OCI-LY7 (cell line): ENCODE data around the gene PPIL6. TPM values are rescaled to one million over a fixed set of nuclear protein-coding genes. Genes with fewer than 3 reads are reported as not detected.

ENCODE experiments used
- BruUV-seq: library from RNA; stranded (reverse); fragments of 400-500 nt; replicated peaks from 2 replicates; lab custom pipeline; 2021; lab: Mats Ljungman, UMichigan
- CTCF ChIA-PET: fragments of 300-600 bp; sonication (Branson Sonifier 250); formaldehyde crosslinking; loops from one replicate; lab custom pipeline; 2022; ENCODE audit warnings: antibody characterized with exemption; ENCODE audit not compliant: unreplicated experiment; lab: Charles Lee
- POLR2A ChIA-PET: fragments of 300-600 bp; sonication (Branson Sonifier 250); formaldehyde crosslinking; loops from one replicate; lab custom pipeline; 2022; ENCODE audit warnings: antibody characterized with exemption; lab: Charles Lee
- DNase-seq: peaks from one replicate; pipeline ENCODE4 v3.0.0-alpha.2; 2015; ENCODE audit warnings: low spot score
- H2AFZ ChIP-seq: fragments of 200-600 bp; sonication (generic), shearing (Covaris generic); 2 replicates; pipeline ENCODE4 v1.6.1; 2014; ENCODE audit warnings: mild to moderate bottlenecking, antibody characterized with exemption, low read length, moderate library complexity
- H3K27ac ChIP-seq: fragments of 200-600 bp; sonication (generic); 2 replicates; pipeline ENCODE4 v1.5.1; 2014; ENCODE audit warnings: mixed run types, low read depth, mild to moderate bottlenecking, moderate library complexity, low read length, inconsistent platforms; ENCODE audit not compliant: poor library complexity, severe bottlenecking
- H3K36me3 ChIP-seq: fragments of 200-600 bp; sonication (generic); 2 replicates; pipeline ENCODE4 v1.6.1; 2014; ENCODE audit warnings: mild to moderate bottlenecking, antibody characterized with exemption, low read length, moderate library complexity, mixed read lengths; ENCODE audit not compliant: insufficient read depth
- H3K4me1 ChIP-seq: fragments of 200-600 bp; sonication (generic); 2 replicates; pipeline ENCODE4 v1.5.1; 2014; ENCODE audit warnings: mild to moderate bottlenecking, low read length; ENCODE audit not compliant: insufficient read depth, poor library complexity, severe bottlenecking
- H3K4me2 ChIP-seq: fragments of 200-600 bp; sonication (generic); 2 replicates; pipeline ENCODE4 v1.6.1; 2014; ENCODE audit warnings: mild to moderate bottlenecking, low read length
- H3K4me3 ChIP-seq: fragments of 200-600 bp; sonication (generic); 2 replicates; pipeline ENCODE4 v1.5.1; 2014; ENCODE audit warnings: mild to moderate bottlenecking, low read depth, low read length; ENCODE audit not compliant: poor library complexity, severe bottlenecking
- H3K79me2 ChIP-seq: fragments of 200-600 bp; sonication (generic); 2 replicates; pipeline ENCODE4 v1.6.1; 2016; ENCODE audit warnings: low read depth, mild to moderate bottlenecking, low read length, moderate library complexity, mixed read lengths; ENCODE audit not compliant: insufficient read depth
- H3K9me2 ChIP-seq: fragments of 200-600 bp; sonication (generic); 2 replicates; pipeline ENCODE4 v1.6.1; 2016; ENCODE audit warnings: mild to moderate bottlenecking, low read length, mixed read lengths; ENCODE audit not compliant: insufficient read depth
- H3K9me3 ChIP-seq: fragments of 200-600 bp; sonication (generic); 2 replicates; pipeline ENCODE4 v1.6.1; 2014; ENCODE audit warnings: mild to moderate bottlenecking, mixed run types, low read length, mixed read lengths
- H4K20me1 ChIP-seq: fragments of 200-600 bp; sonication (generic); 2 replicates; pipeline ENCODE4 v1.6.1; 2014; ENCODE audit warnings: mild to moderate bottlenecking, antibody characterized with exemption, low read length, moderate library complexity, mixed read lengths; ENCODE audit not compliant: insufficient read depth
- EZH2phosphoT487 ChIP-seq: fragments of 200-600 bp; sonication (generic); IDR thresholded peaks from 2 replicates; pipeline ENCODE4 v1.6.1; 2018; ENCODE audit warnings: low read depth, borderline replicate concordance, mild to moderate bottlenecking, mixed run types, antibody characterized with exemption, low read length, moderate library complexity, mixed read lengths
- intact Hi-C: fragments of 100-400 bp; cut with micrococcal nuclease; formaldehyde crosslinking; loops from one replicate; pipeline ENCODE4 v1.10.0; 2022; ENCODE audit not compliant: unreplicated experiment
- total RNA-seq, 2 experiments: library from RNA; depleted of rRNA in 1 of 2; stranded (reverse); fragments of >200 nt in 1 of 2; shearing (Covaris generic) in 1 of 2; gene quantifications; 2 replicates each; pipeline ENCODE4 v1.2.3, GENCODE V29; 2014 to 2022
- TF ChIP-seq, protein P1 (sequence below): fragments of 200-600 bp; sonication (generic); conservative IDR thresholded peaks from 2 replicates; pipeline ENCODE4 v1.5.1; 2014; ENCODE audit warnings: mild to moderate bottlenecking, antibody characterized with exemption, low read length, moderate library complexity, mixed read lengths

Gene PPIL6
- total RNA-seq, 2 experiments from 2014 or later = 1.6 to 1.7 TPM

DNA sequence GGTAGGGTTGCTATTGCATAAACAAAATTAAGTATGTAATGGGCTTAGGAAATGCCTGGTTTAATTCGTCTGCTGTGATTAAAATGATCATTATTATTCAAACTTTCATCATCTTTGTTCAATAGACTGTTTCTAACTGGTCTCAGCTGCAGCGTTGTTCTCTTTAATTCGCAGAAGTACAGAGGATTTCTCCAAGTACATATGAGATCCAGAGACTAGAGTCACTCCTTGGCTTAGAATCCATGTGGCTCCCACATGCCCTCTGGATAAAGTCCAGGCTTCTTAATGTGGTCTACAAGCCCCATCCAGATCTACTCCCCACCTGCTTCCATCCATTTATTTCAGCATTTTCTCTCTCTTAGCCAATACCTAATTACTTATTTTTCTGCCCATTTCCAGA, 43.7 kb upstream of the PPIL6 start:
- CTCF ChIA-PET = interaction anchor here (0.6 kb wide), 1 partner anchor 34 kb away, joined by 3 read pairs; no protein-coding TSS in a partner anchor
- H3K79me2 ChIP-seq = peaks cover 38% of the 10 kb centered on the region
- BruUV-seq = no TSS peak
- peak overlapping the region; percentile 75 for H2AFZ ChIP-seq
- H3K36me3 ChIP-seq = peaks cover 29% of the 10 kb centered on the region
- TF ChIP-seq EZH2phosphoT487 = no peak
- TF ChIP-seq, protein P1, sequence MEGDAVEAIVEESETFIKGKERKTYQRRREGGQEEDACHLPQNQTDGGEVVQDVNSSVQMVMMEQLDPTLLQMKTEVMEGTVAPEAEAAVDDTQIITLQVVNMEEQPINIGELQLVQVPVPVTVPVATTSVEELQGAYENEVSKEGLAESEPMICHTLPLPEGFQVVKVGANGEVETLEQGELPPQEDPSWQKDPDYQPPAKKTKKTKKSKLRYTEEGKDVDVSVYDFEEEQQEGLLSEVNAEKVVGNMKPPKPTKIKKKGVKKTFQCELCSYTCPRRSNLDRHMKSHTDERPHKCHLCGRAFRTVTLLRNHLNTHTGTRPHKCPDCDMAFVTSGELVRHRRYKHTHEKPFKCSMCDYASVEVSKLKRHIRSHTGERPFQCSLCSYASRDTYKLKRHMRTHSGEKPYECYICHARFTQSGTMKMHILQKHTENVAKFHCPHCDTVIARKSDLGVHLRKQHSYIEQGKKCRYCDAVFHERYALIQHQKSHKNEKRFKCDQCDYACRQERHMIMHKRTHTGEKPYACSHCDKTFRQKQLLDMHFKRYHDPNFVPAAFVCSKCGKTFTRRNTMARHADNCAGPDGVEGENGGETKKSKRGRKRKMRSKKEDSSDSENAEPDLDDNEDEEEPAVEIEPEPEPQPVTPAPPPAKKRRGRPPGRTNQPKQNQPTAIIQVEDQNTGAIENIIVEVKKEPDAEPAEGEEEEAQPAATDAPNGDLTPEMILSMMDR = no peak
- no peaks in the 10 kb centered on the region for H3K9me3 ChIP-seq
- H3K27ac ChIP-seq = no peak overlapping the region
- no peak for DNase-seq
- H3K4me2 ChIP-seq = peak overlapping the region; percentile 66
- POLR2A ChIA-PET = interaction anchor here (0.6 to 2.3 kb wide), 3 partner anchors 28 to 380 kb away, joined by 3 to 11 read pairs (median 3); partner anchors contain the start of gene MICAL1
- peaks cover 39% of the 10 kb centered on the region for H3K4me1 ChIP-seq
- intact Hi-C loops = no loop called here
- H3K4me3 ChIP-seq = peak overlapping the region; percentile 64
- peaks cover 19% of the 10 kb centered on the region for H4K20me1 ChIP-seq
- H3K9me2 ChIP-seq = no peaks in the 10 kb centered on the region

DNA sequence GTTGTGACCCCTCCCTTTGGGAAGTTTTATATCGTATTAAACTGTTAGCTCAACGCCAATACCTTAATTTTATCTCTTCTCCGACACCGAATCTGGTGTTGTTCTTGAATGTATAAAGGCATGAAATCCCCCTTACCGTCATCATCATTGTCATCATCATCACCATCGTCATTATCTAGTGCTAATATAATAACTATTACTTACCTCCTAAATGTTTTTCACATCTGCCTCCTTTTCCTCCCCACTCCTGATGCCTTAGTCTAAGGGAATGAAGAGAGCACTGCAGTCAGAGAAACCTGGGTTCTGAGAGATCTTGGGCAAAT, 43.3 kb upstream of the PPIL6 start:
- intact Hi-C loops = loop anchor here (1.0 to 2.0 kb wide), 2 partner anchors 43 to 101 kb away; partner anchors contain the start of genes CD164, PPIL6 and SMPD2
- ChIA-PET POLR2A (interaction anchor here (1.0 to 2.3 kb wide), 2 partner anchors 28 to 29 kb away, joined by 3 to 11 read pairs; partner anchors contain the start of gene MICAL1), CTCF (interaction anchor here (0.6 kb wide), 1 partner anchor 33 kb away, joined by 3 read pairs; no protein-coding TSS in a partner anchor)
- no peak overlapping the region for H3K27ac ChIP-seq
- no peaks in the 10 kb centered on the region for H3K9me3 ChIP-seq
- TF ChIP-seq EZH2phosphoT487 = no peak
- TF ChIP-seq, protein P1 = no peak
- H3K4me3 ChIP-seq = peak overlapping the region; percentile 64
- DNase-seq = no peak
- H3K36me3 ChIP-seq = peaks cover 33% of the 10 kb centered on the region
- peak overlapping the region; percentile 66 for H3K4me2 ChIP-seq
- peaks cover 42% of the 10 kb centered on the region for H3K79me2 ChIP-seq
- BruUV-seq = no TSS peak
- H3K9me2 ChIP-seq = no peaks in the 10 kb centered on the region
- peaks cover 43% of the 10 kb centered on the region for H3K4me1 ChIP-seq
- peaks cover 23% of the 10 kb centered on the region for H4K20me1 ChIP-seq
- peak overlapping the region; percentile 75 for H2AFZ ChIP-seq
